Stimulated activated CD8-positive, alpha-beta memory T cell treated with anti-CD3 and anti-CD28 coated beads, Interleukin-15, amount 100 ng/mL, for 1 hour (primary cell): ENCODE results near the gene DUS2.
"Not testable (repeated sequence)": the region's sequence is repeated elsewhere in the genome, so short reads cannot be mapped to it uniquely, and the experiment has no call there.

ENCODE experiments used
- DNase-seq: peaks from one replicate; pipeline ENCODE4 v3.0.0-alpha.2; 2020; ENCODE audit warnings: low read depth

Gene DUS2

GRCh38 chr16:67998779-67999688 is 24.1 kb upstream of the DUS2 start, which contains the start of gene DPEP2:
Gene DPEP2, minus strand, starts transcription at chr16:67999484. Its CDS starts 6,272 bp downstream, at chr16:67993212.
- not testable (repeated sequence) for DNase-seq

- DNase-seq: no peak
Measured at GRCh38 chr16:67999985-68000384, 23.1 kb upstream of the DUS2 start.

DNA sequence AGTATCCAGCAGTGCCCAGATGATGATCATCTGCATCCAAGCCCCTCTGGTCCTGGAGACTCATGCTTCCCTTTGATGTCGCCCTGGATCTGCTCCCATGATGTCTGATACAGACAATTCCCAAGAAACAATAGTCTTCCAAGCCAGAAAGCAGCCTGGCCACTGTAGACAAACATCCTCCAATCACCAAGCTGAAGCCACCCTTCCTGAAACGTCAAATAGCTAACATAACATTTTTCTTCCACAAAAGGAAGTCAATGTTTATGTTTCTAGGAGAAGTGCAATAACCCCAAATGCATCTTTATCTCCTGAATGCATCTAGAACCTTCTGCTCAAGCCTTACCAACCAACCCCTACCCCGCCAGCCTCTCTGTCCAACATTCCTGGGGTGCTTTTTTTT is 22.6 kb upstream of the DUS2 start:
- no peak for DNase-seq

DNA sequence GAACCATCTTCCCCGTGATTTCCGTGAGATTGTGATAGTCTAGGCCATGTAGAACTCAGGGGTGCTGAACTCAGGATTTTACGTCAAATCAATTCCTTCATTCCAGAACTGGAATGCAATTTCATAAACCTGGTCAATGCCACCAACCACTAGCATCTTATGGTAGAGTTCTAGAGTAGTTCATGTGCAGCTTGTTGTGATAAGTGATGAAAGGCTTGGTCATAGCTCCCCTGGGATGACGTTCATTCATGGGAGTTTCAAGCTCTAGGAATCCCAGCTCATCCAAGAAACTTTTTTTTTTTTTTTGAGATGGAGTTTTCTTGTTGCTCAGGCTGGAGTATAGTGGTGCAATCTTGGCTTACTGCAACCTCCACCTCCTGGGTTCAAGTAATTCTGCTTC is 20.1 kb upstream of the DUS2 start:
- no peak for DNase-seq

DNA sequence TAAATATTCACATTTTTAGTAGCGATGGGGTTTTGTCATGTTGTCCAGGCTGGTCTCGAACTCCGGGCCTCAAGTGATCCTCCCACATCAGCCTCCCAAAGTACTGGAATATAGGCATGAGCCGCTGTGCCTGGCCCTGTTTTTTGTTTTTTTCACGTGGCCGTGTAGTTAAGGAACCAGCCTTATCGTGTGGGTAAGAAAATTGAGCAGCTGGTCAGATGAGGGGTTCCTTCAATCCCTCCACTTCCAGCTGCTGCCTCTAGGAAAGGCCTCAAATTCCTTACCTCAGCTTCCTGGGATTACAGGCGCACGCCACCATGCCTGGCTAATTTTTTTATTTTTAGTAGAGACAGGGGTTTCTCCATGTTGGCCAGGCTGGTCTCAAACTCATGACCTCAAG is 17.9 kb upstream of the DUS2 start:
- DNase-seq: no peak

- no peak for DNase-seq
Measured at GRCh38 chr16:68005786-68006286, 17.2 kb upstream of the DUS2 start.

DNA sequence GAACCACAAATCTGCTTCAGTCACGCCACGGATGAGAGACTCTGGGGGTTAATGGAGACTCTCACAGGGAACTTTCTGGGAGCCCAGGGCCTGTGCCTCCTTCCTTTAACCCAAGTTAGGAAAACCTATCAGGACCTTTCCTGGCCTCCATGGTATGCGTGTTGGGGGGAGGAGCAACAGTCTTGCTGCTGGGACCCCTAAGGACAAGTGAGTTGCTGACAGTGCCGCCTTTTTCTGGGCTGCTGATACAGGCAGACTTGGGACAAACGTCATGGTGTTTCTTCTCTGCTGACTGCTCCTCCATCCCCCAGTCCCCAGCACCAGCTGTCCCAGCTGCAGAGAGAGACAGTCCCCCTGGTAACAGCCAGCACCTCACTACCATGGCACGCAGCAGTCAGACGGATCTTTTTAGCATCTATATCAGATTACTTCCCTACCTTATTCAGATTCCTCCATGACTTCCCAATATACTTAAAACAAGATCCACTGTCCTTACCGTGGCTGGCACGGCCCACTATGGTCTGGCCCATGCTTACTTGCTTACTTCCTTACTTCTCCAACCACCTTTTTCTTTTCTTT is 13.8 kb upstream of the DUS2 start:
- no peak for DNase-seq

DNA sequence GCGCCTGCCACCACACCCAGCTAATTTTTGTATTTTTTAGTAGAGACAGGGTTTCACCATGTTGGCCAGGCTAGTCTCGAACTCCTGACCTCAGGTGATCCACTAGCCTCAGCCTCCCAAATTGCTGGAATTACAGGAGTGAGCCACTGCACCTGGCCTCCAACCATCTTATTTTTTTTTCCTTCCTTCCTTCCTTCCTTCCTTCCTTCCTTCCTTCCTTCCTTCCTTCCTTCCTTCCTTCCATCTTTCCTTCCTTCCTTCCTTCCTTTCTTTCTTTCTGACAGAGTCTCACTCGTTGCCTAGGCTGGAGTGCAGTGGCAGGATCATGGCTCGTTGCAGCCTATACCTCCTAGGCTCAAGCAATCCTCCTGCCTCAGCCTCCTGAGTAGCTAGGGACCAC is 13.2 kb upstream of the DUS2 start:
- DNase-seq: not testable (repeated sequence)

GRCh38 chr16:68013440-68013839 is 9.6 kb upstream of the DUS2 start:
- no peak for DNase-seq

DNA sequence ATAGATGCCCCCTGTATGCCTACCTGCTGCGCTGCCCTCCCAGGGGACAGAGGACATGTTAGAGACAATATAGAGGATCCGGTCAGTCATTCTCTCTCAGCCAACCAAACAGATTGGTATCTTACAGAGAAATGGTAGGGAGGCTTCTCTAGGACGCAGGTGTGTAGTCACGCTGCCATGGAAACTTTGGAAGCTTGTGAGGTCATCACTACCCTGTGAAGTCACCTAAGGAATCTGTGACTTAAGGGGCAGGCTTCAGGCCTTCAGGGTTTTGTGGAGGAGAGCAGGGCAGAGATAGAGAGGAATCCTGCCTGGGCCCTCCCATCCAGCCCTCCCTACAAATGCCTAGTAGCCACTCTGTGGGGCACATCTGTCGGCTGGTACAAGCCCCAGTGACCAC is 7.4 kb upstream of the DUS2 start, which contains the start of gene DPEP2NB:
Gene DPEP2NB (minus strand): TSS at position 231 of the 400 bp plus-strand sequence. CDS start 141 bp downstream, at position 90.
- no peak for DNase-seq

DNA sequence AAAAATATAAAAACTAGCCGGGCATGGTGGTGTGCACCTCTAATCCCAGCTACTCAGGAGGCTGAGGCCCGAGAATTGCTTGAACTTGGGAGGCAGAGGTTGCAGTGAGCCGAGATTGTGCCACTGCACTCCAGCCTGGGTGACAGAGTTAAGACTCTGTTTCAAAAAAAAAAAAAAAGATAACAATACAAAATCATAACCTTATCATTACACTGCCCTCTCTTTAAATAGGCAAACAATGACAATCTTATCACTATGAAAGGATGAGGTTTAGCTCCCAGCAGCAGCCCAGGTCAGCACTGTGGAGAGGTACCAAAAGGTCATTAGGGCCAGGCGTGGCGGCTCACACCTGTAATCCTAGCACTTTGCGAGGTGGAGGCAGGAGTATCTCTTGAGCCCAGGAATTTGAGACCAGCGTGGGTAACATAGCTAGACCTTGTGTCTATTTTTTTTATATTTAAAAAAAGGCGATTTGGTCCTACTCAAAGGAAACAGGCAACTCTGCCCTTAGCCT is 3.9 kb upstream of the DUS2 start:
- no peak for DNase-seq

GRCh38 chr16:68021490-68021889 is 1.6 kb upstream of the DUS2 start:
- DNase-seq: no peak

DNA sequence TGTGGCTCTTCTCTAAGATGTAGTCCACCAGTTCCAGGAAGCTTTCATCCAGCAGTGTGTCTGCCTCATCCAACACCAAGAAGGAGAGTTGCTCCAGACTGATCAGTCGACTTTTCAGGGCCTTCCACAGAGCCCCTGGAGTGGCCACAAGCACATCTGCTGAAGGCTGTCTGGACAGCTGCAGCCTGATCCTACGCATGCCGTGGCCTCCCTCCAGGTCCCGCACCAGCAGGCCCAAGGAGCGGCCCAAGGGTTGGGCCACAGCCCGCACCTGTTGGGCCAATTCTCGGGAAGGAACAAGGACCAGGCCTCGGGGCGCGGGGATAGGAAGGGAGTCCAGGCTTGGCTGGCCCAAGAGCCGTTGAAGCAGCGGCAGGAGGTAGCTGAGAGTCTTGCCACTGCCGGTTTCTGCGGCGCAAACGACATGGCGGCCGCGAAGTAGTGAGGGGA is 781 bp upstream of the DUS2 start:
- no peak for DNase-seq

GRCh38 chr16:68028996-68029395 is 5.9 kb downstream of the DUS2 start:
- no peak for DNase-seq

- DNase-seq: not testable (repeated sequence)
Measured at GRCh38 chr16:68030108-68030507, 7.0 kb downstream of the DUS2 start.

- DNase-seq: no peak
Measured at GRCh38 chr16:68031951-68032350, 8.9 kb downstream of the DUS2 start.

GRCh38 chr16:68033101-68033500 is 10.0 kb downstream of the DUS2 start:
- no peak for DNase-seq

DNA sequence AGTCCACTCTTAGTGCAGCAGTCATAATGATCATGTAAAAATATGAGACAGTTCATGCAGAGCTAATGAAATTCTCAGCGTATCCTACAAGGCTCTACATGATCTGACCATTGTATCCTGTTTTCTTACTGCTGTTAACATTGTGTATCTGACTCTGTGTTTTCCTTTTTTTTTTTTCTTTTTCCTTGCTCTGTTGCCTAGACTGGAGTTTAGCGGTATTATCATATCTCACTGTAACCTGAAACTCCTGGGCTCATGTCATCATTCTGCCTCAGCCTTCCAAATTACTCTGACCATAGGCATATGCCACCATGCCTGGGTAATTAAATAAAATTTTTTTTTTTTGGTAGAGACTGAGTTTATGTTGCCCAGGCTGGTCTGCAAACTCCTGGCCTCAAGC is 12.1 kb downstream of the DUS2 start:
- DNase-seq: no peak

GRCh38 chr16:68037841-68038597 is 14.9 kb downstream of the DUS2 start:
- DNase-seq: no peak

- peak; percentile 90 for DNase-seq
Measured at GRCh38 chr16:68040506-68041288, 17.6 kb downstream of the DUS2 start.

GRCh38 chr16:68041783-68042182 is 18.7 kb downstream of the DUS2 start:
- DNase-seq: no peak
